PC-3 (cell line): ENCODE data around the gene DPY19L2.
"Not testable (repeated sequence)": the region's sequence is repeated elsewhere in the genome, so short reads cannot be mapped to it uniquely, and the experiment has no call there.

Source experiments
- EZH2 ChIP-seq: fragments of 300-600 bp; sonication (generic); IDR thresholded peaks from one replicate; pipeline ENCODE4 v1.6.1; 2017; ENCODE audit warnings: antibody characterized with exemption, mild to moderate bottlenecking, low read length; ENCODE audit not compliant: unreplicated experiment
- TF ChIP-seq, protein P1 (sequence below): fragments of 300-600 bp; sonication (generic); conservative IDR thresholded peaks from 2 replicates; pipeline ENCODE4 v1.5.1; 2017; ENCODE audit warnings: antibody characterized with exemption, low read depth, mild to moderate bottlenecking, low read length

DNA sequence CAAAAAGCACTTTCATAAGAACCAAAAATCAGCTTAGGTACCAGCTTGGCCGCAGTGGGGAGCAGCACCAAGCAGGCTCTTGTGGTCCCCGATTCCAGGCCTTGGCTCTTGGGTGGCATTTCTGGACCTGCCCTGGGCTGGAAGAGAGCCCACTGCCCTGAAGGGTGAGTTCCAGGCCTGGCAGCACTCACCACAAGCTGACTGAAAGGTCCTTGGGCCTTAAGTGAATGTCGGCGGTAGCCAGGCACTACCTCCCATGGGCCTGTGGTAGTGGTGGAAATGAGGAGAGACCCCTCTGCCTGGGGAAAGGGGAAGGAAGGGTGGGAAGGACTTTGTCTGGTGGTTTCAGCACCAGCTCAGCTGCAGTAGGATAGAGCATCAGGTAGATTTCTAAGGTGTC lies 96.3 kb downstream of the DPY19L2 start:
- not testable (repeated sequence) for TF ChIP-seq EZH2
- TF ChIP-seq, protein P1, sequence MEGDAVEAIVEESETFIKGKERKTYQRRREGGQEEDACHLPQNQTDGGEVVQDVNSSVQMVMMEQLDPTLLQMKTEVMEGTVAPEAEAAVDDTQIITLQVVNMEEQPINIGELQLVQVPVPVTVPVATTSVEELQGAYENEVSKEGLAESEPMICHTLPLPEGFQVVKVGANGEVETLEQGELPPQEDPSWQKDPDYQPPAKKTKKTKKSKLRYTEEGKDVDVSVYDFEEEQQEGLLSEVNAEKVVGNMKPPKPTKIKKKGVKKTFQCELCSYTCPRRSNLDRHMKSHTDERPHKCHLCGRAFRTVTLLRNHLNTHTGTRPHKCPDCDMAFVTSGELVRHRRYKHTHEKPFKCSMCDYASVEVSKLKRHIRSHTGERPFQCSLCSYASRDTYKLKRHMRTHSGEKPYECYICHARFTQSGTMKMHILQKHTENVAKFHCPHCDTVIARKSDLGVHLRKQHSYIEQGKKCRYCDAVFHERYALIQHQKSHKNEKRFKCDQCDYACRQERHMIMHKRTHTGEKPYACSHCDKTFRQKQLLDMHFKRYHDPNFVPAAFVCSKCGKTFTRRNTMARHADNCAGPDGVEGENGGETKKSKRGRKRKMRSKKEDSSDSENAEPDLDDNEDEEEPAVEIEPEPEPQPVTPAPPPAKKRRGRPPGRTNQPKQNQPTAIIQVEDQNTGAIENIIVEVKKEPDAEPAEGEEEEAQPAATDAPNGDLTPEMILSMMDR, result not testable (repeated sequence)
